Astrocyte (in vitro differentiated cells and primary cell): ENCODE data around the gene MKS1. TPM values are rescaled to one million over a fixed set of nuclear protein-coding genes. Genes with fewer than 3 reads are reported as not detected.
A peak's percentile ranks its signal among the peaks of the same experiment; 100 is the strongest.

Experiments
- DNase-seq: peaks from one replicate; pipeline ENCODE4 v3.0.0-alpha.2; 2010; ENCODE audit warnings: low read depth
- FAIRE-seq: peaks from 2 replicates; lab custom pipeline; 2011; peaks lifted over from hg19 to GRCh38; lab: Jason Lieb, UNC
- H2AFZ ChIP-seq: 2 replicates; pipeline ENCODE4 v1.6.0; 2012; ENCODE audit warnings: low read depth, low read length, inconsistent platforms
- H3K27ac ChIP-seq: 2 replicates; pipeline ENCODE4 v1.5.1; 2011; ENCODE audit warnings: low read depth, low read length, inconsistent platforms
- H3K27me3 ChIP-seq: 2 replicates; pipeline ENCODE4 v1.6.0; 2011; ENCODE audit warnings: low read length, inconsistent platforms; ENCODE audit not compliant: insufficient read depth
- H3K36me3 ChIP-seq: 2 replicates; pipeline ENCODE4 v1.5.1; 2011; ENCODE audit warnings: low read length, inconsistent platforms; ENCODE audit not compliant: insufficient read depth
- H3K4me1 ChIP-seq: 2 replicates; pipeline ENCODE4 v1.5.1; 2011; ENCODE audit warnings: low read length, inconsistent platforms; ENCODE audit not compliant: insufficient read depth
- H3K4me2 ChIP-seq: 2 replicates; pipeline ENCODE4 v1.6.0; 2012; ENCODE audit warnings: low read length, inconsistent platforms
- H3K4me3 ChIP-seq: 2 replicates; pipeline ENCODE4 v1.5.1; 2011; ENCODE audit warnings: low read depth, mild to moderate bottlenecking, low read length, inconsistent platforms; ENCODE audit not compliant: insufficient read depth
- H3K79me2 ChIP-seq: 2 replicates; pipeline ENCODE4 v1.6.0; 2012; ENCODE audit warnings: mild to moderate bottlenecking, low read length, inconsistent platforms; ENCODE audit not compliant: insufficient read depth
- H3K9ac ChIP-seq: 2 replicates; pipeline ENCODE4 v1.6.0; 2012; ENCODE audit warnings: mild to moderate bottlenecking, low read length, inconsistent platforms
- H3K9me3 ChIP-seq: 2 replicates; pipeline ENCODE4 v1.5.1; 2012; ENCODE audit warnings: low read depth, mild to moderate bottlenecking, low read length, inconsistent platforms; ENCODE audit not compliant: insufficient read depth
- H4K20me1 ChIP-seq: 2 replicates; pipeline ENCODE4 v1.6.0; 2012; ENCODE audit warnings: low read length, inconsistent platforms; ENCODE audit not compliant: insufficient read depth
- H3K27ac Mint-ChIP-seq: one replicate; pipeline ENCODE4 v1.8.0; 2021; ENCODE audit warnings: mild to moderate bottlenecking, mixed read lengths; ENCODE audit not compliant: unreplicated experiment
- H3K27me3 Mint-ChIP-seq: one replicate; pipeline ENCODE4 v1.8.0; 2021; ENCODE audit warnings: low read depth, mixed read lengths; ENCODE audit not compliant: unreplicated experiment
- H3K36me3 Mint-ChIP-seq: one replicate; pipeline ENCODE4 v1.8.0; 2021; ENCODE audit warnings: low read depth, mixed read lengths; ENCODE audit not compliant: unreplicated experiment
- H3K4me1 Mint-ChIP-seq: one replicate; pipeline ENCODE4 v1.8.0; 2021; ENCODE audit warnings: low read depth, mixed read lengths; ENCODE audit not compliant: unreplicated experiment
- H3K4me3 Mint-ChIP-seq: one replicate; pipeline ENCODE4 v1.8.0; 2021; ENCODE audit warnings: mild to moderate bottlenecking, moderate library complexity, mixed read lengths; ENCODE audit not compliant: unreplicated experiment
- H3K9me3 Mint-ChIP-seq: one replicate; pipeline ENCODE4 v1.8.0; 2021; ENCODE audit warnings: mild to moderate bottlenecking, mixed read lengths; ENCODE audit not compliant: unreplicated experiment
- CTCF ChIP-seq: IDR thresholded peaks from 2 replicates; pipeline ENCODE4 v1.5.1; 2011; ENCODE audit warnings: low read depth, mild to moderate bottlenecking, inconsistent platforms, low read length, moderate library complexity; ENCODE audit not compliant: insufficient read depth
- EZH2 ChIP-seq: IDR thresholded peaks from 2 replicates; pipeline ENCODE4 v1.6.1; 2012; ENCODE audit warnings: mild to moderate bottlenecking, low read length, inconsistent platforms; ENCODE audit not compliant: insufficient read depth
- total RNA-seq: library from RNA; stranded (reverse); gene quantifications from 2 replicates; pipeline ENCODE4 v1.2.1, GENCODE V29; 2021

MKS1 gene
- total RNA-seq, 1 donor from 2014 or later, result 12.0 TPM

DNA sequence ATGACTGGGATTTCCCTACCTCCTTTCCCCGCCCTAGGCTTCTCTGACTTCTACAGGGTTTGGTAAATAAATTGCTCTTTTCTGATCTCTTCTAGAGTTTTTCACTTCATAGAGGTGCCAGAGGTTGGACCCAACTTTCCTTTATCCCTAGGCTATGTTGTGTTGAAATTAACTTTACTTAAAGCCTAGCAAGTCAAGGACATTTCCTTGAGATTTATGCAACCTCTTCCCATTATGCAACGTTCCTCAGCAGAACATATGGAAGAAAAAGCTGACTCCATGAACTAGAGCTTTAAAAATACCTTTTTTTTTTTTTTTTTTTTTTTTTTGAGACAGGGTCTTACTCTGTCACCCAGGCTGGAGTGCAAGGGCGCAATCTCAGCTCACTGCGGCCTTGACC lies 46.2 kb upstream of the MKS1 start:
- H3K36me3 Mint-ChIP-seq, result no peaks in the 10 kb centered on the region
- no peaks in the 10 kb centered on the region for H3K79me2 ChIP-seq
- no peaks in the 10 kb centered on the region for H3K36me3 ChIP-seq
- H3K27ac ChIP-seq, result no peak overlapping the region
- H3K4me2 ChIP-seq, result no peak overlapping the region
- H3K4me3 ChIP-seq, result no peak overlapping the region
- no peak for TF ChIP-seq CTCF
- TF ChIP-seq EZH2, result no peak
- H3K27me3 Mint-ChIP-seq, result peaks cover 68% of the 10 kb centered on the region
- no peak overlapping the region for H2AFZ ChIP-seq
- DNase-seq, result no peak
- H4K20me1 ChIP-seq, result no peaks in the 10 kb centered on the region
- peaks cover 18% of the 10 kb centered on the region for H3K27me3 ChIP-seq
- no peaks in the 10 kb centered on the region for H3K4me1 ChIP-seq
- no peak for FAIRE-seq
- H3K4me3 Mint-ChIP-seq, result no peak overlapping the region
- no peaks in the 10 kb centered on the region for H3K9me3 ChIP-seq
- no peaks in the 10 kb centered on the region for H3K4me1 Mint-ChIP-seq
- peaks cover 3% of the 10 kb centered on the region for H3K9me3 Mint-ChIP-seq
- no peak overlapping the region for H3K9ac ChIP-seq
- no peak overlapping the region for H3K27ac Mint-ChIP-seq

GRCh38 chr17:58264407-58265103 lies 45.5 kb upstream of the MKS1 start:
- peaks cover 61% of the 10 kb centered on the region for H3K27me3 Mint-ChIP-seq
- no peak for FAIRE-seq
- H2AFZ ChIP-seq, result no peak overlapping the region
- H3K4me1 ChIP-seq, result no peaks in the 10 kb centered on the region
- no peaks in the 10 kb centered on the region for H3K9me3 ChIP-seq
- H3K27ac Mint-ChIP-seq, result peak overlapping the region; percentile 17
- no peaks in the 10 kb centered on the region for H3K36me3 ChIP-seq
- H3K27me3 ChIP-seq, result peaks cover 19% of the 10 kb centered on the region
- DNase-seq, result no peak
- no peaks in the 10 kb centered on the region for H4K20me1 ChIP-seq
- no peak overlapping the region for H3K27ac ChIP-seq
- TF ChIP-seq CTCF (no peak), EZH2 (no peak)
- H3K79me2 ChIP-seq, result no peaks in the 10 kb centered on the region
- no peak overlapping the region for H3K4me3 ChIP-seq
- peaks cover 3% of the 10 kb centered on the region for H3K9me3 Mint-ChIP-seq
- H3K9ac ChIP-seq, result no peak overlapping the region
- H3K36me3 Mint-ChIP-seq, result no peaks in the 10 kb centered on the region
- no peaks in the 10 kb centered on the region for H3K4me1 Mint-ChIP-seq
- H3K4me3 Mint-ChIP-seq, result no peak overlapping the region
- no peak overlapping the region for H3K4me2 ChIP-seq

- Mint-ChIP-seq H3K4me3 (no peak overlapping the region), H3K27ac (no peak overlapping the region), H3K4me1 (no peaks in the 10 kb centered on the region), H3K9me3 (peaks cover 3% of the 10 kb centered on the region), H3K27me3 (peaks cover 65% of the 10 kb centered on the region), H3K36me3 (no peaks in the 10 kb centered on the region)
- no peak for FAIRE-seq
- Histone ChIP-seq H2AFZ (no peak overlapping the region), H4K20me1 (no peaks in the 10 kb centered on the region), H3K79me2 (no peaks in the 10 kb centered on the region), H3K27me3 (peaks cover 21% of the 10 kb centered on the region), H3K4me1 (no peaks in the 10 kb centered on the region), H3K27ac (no peak overlapping the region), H3K4me2 (no peak overlapping the region), H3K9ac (no peak overlapping the region), H3K9me3 (no peaks in the 10 kb centered on the region), H3K4me3 (no peak overlapping the region), H3K36me3 (no peaks in the 10 kb centered on the region)
- no peak for DNase-seq
- TF ChIP-seq CTCF (no peak), EZH2 (no peak)
These were observed 44.7 kb upstream of the MKS1 start for GRCh38 chr17:58263773-58264172.
